ENCODE data around the gene ITPRID2. TPM values are rescaled to one million over a fixed set of nuclear protein-coding genes. Genes with fewer than 3 reads are reported as not detected.

ITPRID2 gene
- total and polyA plus RNA-seq, 3 donors from 2014 or later, result 93.3 to 190 (median 179) TPM

- intact Hi-C loops (cut with DNase I; ENCODE audit: low total_unique reads), result no loop called here
- TF ChIP-seq POLR2A (IDR thresholded peaks at IDR 0.05), result no peak
- TF ChIP-seq CTCF (IDR thresholded peaks at IDR 0.05), result no peak
- H3K9me3 ChIP-seq, result no peaks in the 10 kb centered on the region
- H3K36me3 ChIP-seq (ENCODE audit: low read depth, missing control alignments), result no peaks in the 10 kb centered on the region
- no peak for DNase-seq
- H3K27ac ChIP-seq, result no peak overlapping the region
- no peaks in the 10 kb centered on the region for H3K27me3 ChIP-seq
- WGBS, 2 donors, result 80 to 84% methylated on average over 2 of the region's 2 CpGs
- H3K4me1 ChIP-seq, result no peaks in the 10 kb centered on the region
- no peak overlapping the region for H3K4me3 ChIP-seq
Observed at GRCh38 chr2:181877181-181877664, 14.3 kb upstream of the ITPRID2 start.

GRCh38 chr2:181878448-181878847 is 13.1 kb upstream of the ITPRID2 start:
- Histone ChIP-seq H3K4me3 (no peak overlapping the region), H3K27me3 (no peaks in the 10 kb centered on the region), H3K36me3 (ENCODE audit: low read depth, missing control alignments) (no peaks in the 10 kb centered on the region), H3K9me3 (no peaks in the 10 kb centered on the region), H3K27ac (no peak overlapping the region), H3K4me1 (no peaks in the 10 kb centered on the region)
- TF ChIP-seq POLR2A (IDR thresholded peaks at IDR 0.05), result no peak
- no peak for TF ChIP-seq CTCF (IDR thresholded peaks at IDR 0.05)
- DNase-seq, result no peak
- intact Hi-C loops (cut with DNase I; ENCODE audit: low total_unique reads), result no loop called here
- 42 to 48% methylated on average over 2 of the region's 2 CpGs for WGBS, 2 donors

GRCh38 chr2:181879295-181879694 is 12.2 kb upstream of the ITPRID2 start:
- DNase-seq, result no peak
- WGBS, 2 donors, result 96 to 97% methylated on average over 2 of the region's 2 CpGs
- no peaks in the 10 kb centered on the region for H3K9me3 ChIP-seq
- H3K4me1 ChIP-seq, result no peaks in the 10 kb centered on the region
- no peaks in the 10 kb centered on the region for H3K27me3 ChIP-seq
- intact Hi-C loops (cut with DNase I; ENCODE audit: low total_unique reads), result no loop called here
- H3K4me3 ChIP-seq, result no peak overlapping the region
- H3K36me3 ChIP-seq (ENCODE audit: low read depth, missing control alignments), result no peaks in the 10 kb centered on the region
- TF ChIP-seq POLR2A (IDR thresholded peaks at IDR 0.05) (no peak), CTCF (IDR thresholded peaks at IDR 0.05) (no peak)
- H3K27ac ChIP-seq, result no peak overlapping the region

GRCh38 chr2:181882246-181883020 is 9.1 kb upstream of the ITPRID2 start:
- H3K36me3 ChIP-seq (ENCODE audit: low read depth, missing control alignments), result no peaks in the 10 kb centered on the region
- H3K27me3 ChIP-seq, result no peaks in the 10 kb centered on the region
- no peaks in the 10 kb centered on the region for H3K9me3 ChIP-seq
- TF ChIP-seq POLR2A (IDR thresholded peaks at IDR 0.05) (no peak), CTCF (IDR thresholded peaks at IDR 0.05) (no peak)
- no peak overlapping the region for H3K4me3 ChIP-seq
- H3K27ac ChIP-seq, result no peak overlapping the region
- intact Hi-C loops (cut with DNase I; ENCODE audit: low total_unique reads), result no loop called here
- DNase-seq, result no peak
- WGBS, 2 donors, result 88 to 89% methylated on average over 4 of the region's 4 CpGs
- no peaks in the 10 kb centered on the region for H3K4me1 ChIP-seq

GRCh38 chr2:181884601-181885000 is 6.9 kb upstream of the ITPRID2 start:
- Histone ChIP-seq H3K4me3 (no peak overlapping the region), H3K27me3 (no peaks in the 10 kb centered on the region), H3K4me1 (no peaks in the 10 kb centered on the region), H3K27ac (no peak overlapping the region), H3K36me3 (ENCODE audit: low read depth, missing control alignments) (no peaks in the 10 kb centered on the region), H3K9me3 (no peaks in the 10 kb centered on the region)
- DNase-seq, result no peak
- no peak for TF ChIP-seq CTCF (IDR thresholded peaks at IDR 0.05)
- TF ChIP-seq POLR2A (IDR thresholded peaks at IDR 0.05), result no peak
- 57 to 82% methylated on average over 1 of the region's 1 CpG for WGBS, 2 donors
- intact Hi-C loops (cut with DNase I; ENCODE audit: low total_unique reads), result no loop called here

Measured in testis (tissue), 3 donors.